Common myeloid progenitor, CD34-positive (primary cell): ENCODE results near the gene PCSK4.
"Not testable (repeated sequence)": the region's sequence is repeated elsewhere in the genome, so short reads cannot be mapped to it uniquely, and the experiment has no call there.

Source experiments
- CTCF ChIA-PET: fragments of 350-600 bp; sonication (Branson Sonifier 250); formaldehyde crosslinking; loops from one replicate; lab custom pipeline; 2021; ENCODE audit warnings: antibody characterized with exemption; lab: Charles Lee
- POLR2A ChIA-PET: fragments of 350-600 bp; sonication (Branson Sonifier 250); formaldehyde crosslinking; loops from one replicate; lab custom pipeline; 2021; ENCODE audit warnings: antibody characterized with exemption; lab: Charles Lee
- DNase-seq, 3 donors: peaks; one replicate each; pipeline versions ENCODE4 v3.0.0 to v3.0.0-alpha.2; 2013
- H3K27ac ChIP-seq, 2 experiments: 1 replicate in 1 of 2; 2 replicates in 1 of 2; pipeline ENCODE4 v1.7.0; 2013; ENCODE audit warnings: inconsistent platforms in 2 of 2, low read length in 2 of 2, mild to moderate bottlenecking in 2 of 2, low read depth in 1 of 2, moderate library complexity in 1 of 2; ENCODE audit not compliant: severe bottlenecking in 2 of 2, insufficient read depth in 1 of 2, poor library complexity in 1 of 2
- H3K27me3 ChIP-seq, 5 experiments: replicated peaks in 2 of 5; 1 replicate in 3 of 5; 2 replicates in 2 of 5; pipeline versions ENCODE4 v1.6.1 to v1.7.0; 2013; ENCODE audit warnings: low read length in 4 of 5, mild to moderate bottlenecking in 2 of 5, moderate library complexity in 2 of 5, inconsistent platforms in 1 of 5; ENCODE audit not compliant: insufficient read depth in 5 of 5, control insufficient read depth in 4 of 5
- H3K36me3 ChIP-seq, 4 experiments: 1 replicate in 2 of 4; 2 replicates in 2 of 4; pipeline versions ENCODE4 v1.6.1 to v1.7.0; 2013; ENCODE audit warnings: low read length in 3 of 4, control low read depth in 1 of 4, mild to moderate bottlenecking in 1 of 4; ENCODE audit not compliant: control insufficient read depth in 4 of 4, insufficient read depth in 4 of 4
- H3K4me1 ChIP-seq, 4 experiments: 1 replicate in 3 of 4; 2 replicates in 1 of 4; pipeline versions ENCODE4 v1.6.1 to v1.7.1; 2013; ENCODE audit warnings: low read length in 3 of 4, mild to moderate bottlenecking in 3 of 4, control low read depth in 1 of 4, inconsistent platforms in 1 of 4, moderate library complexity in 1 of 4; ENCODE audit not compliant: control insufficient read depth in 4 of 4, insufficient read depth in 4 of 4; ENCODE audit errors: control extremely low read depth in 1 of 4
- H3K4me3 ChIP-seq, 7 experiments: 1 replicate in 4 of 7; 2 replicates in 3 of 7; pipeline versions ENCODE4 v1.5.1 to v1.7.0; 2013; ENCODE audit warnings: mild to moderate bottlenecking in 7 of 7, low read length in 6 of 7, moderate library complexity in 6 of 7, inconsistent platforms in 2 of 7, low read depth in 2 of 7, control low read depth in 1 of 7; ENCODE audit not compliant: insufficient read depth in 4 of 7, control insufficient read depth in 1 of 7; ENCODE audit errors: extremely low read depth in 1 of 7
- H3K9me3 ChIP-seq, 5 experiments: 1 replicate in 4 of 5; 2 replicates in 1 of 5; pipeline versions ENCODE4 v1.6.1 to v1.7.1; 2013; ENCODE audit warnings: low read length in 4 of 5, mild to moderate bottlenecking in 2 of 5, inconsistent platforms in 1 of 5, low read depth in 1 of 5, moderate library complexity in 1 of 5; ENCODE audit not compliant: control insufficient read depth in 4 of 5, insufficient read depth in 2 of 5; ENCODE audit errors: control extremely low read depth in 1 of 5
- WGBS: methylation state at CpG from one replicate; pipeline ENCODE4 v1.1.5; 2013; ENCODE audit not compliant: insufficient coverage; 5-methylcytosine and 5-hydroxymethylcytosine counted together

The PCSK4 gene

DNA sequence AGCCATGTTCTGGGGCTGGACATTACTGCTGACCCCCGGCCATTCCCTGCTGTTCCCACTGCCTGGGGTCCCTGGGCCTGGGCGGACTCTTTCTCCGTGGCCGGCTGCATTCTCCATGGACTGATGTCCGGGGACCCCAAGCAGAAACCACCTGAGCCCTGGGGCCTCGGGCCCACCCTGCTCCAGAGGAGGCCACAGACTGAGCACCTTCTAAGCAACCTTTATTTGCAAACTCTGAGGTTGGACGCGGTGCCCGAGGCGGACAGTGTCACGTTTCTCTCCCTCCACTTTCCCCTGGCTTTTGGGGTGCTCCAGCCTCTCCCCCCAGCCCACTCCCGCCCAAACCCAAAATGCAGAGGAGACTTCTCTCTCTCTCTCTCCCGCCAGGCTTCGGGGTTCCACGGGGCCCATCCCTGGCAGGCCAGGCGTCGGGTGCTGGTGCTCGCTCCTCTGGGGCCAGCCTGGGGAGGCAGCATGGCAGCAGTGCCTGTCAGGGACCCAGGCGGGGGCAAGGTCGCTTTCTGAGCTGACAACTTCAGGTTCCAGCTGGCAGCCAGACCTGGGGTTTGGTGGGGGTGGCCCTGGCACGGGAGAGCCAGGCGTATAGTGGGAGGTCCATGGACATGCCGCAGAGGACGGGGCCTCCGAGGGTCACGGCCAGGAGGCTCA lies 8.8 kb downstream of the PCSK4 start:
- Histone ChIP-seq H3K27me3 (no peaks in the 10 kb centered on the region), H3K4me1 (peaks cover 0 to 15% (median 12%) of the 10 kb centered on the region in 4 experiments), H3K36me3 (peaks cover 0 to 6% (median under 1%) of the 10 kb centered on the region in 4 experiments), H3K4me3 (no peak overlapping the region), H3K9me3 (no peaks in the 10 kb centered on the region), H3K27ac (no peak overlapping the region)
- POLR2A ChIA-PET: no interaction called here
- WGBS: 92% methylated on average over 20 of the region's 26 CpGs
- no peak for DNase-seq
- CTCF ChIA-PET: interaction anchor here (1.2 kb wide), 2 partner anchors 10 to 15 kb away, joined by 3 to 4 read pairs; no protein-coding TSS in a partner anchor

DNA sequence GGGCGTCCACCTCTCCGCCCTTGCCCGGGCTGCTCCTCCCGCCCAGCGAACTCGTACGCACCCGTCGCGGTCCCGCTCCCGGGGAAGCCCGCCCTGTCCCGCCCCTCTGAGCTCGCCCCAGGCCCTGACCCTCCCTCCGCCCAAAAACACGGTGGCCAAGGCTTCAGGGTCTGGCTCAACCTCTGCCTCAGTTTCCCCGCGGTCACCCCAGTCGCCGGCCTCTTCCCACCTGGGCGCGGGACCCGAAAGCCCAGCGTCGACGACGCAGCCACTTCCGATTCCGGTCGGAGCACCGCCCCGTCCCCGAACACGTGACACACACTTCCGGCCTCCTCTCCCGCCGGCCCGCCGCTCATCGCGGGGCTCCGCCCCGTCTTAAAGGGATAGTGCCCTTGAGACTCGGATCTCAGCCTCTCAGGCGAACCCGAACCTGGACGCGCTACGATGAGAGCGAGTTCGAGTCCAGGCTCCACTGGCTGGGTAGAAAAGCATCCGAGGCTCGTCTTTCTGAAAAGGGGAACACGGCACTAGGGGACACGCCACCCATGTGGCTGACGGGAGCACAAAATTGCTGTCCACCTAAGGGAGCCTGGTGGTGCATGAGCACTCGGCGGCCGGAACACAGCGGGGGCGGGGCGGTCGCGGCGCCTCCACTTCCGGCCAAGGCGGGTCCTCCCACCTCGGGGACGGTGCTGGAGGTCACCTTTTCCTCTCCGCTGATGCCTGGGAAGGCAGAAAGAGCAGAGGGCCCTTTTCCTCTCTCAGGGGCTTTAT lies 11.0 kb downstream of the PCSK4 start, which contains the start of gene C19orf25:
TSS of gene C19orf25 (minus strand) at position 282 of the 774 bp plus-strand sequence. CDS start 312 bp downstream, outside the sequence.
- ChIA-PET POLR2A (no interaction called here), CTCF (no interaction called here)
- H3K9me3 ChIP-seq: no peaks in the 10 kb centered on the region
- peak; percentile 88 to 93 (median 93) for DNase-seq
- peaks cover 0 to 19% (median 4%) of the 10 kb centered on the region in 4 experiments for H3K36me3 ChIP-seq
- peak within 1 kb of the TSS; percentile 33 to 75 for H3K27ac ChIP-seq
- peaks cover 0 to 6% (median 0%) of the 10 kb centered on the region in 5 experiments for H3K27me3 ChIP-seq
- WGBS: 0% methylated on average over 67 of the region's 71 CpGs
- peaks cover 0 to 15% (median 12%) of the 10 kb centered on the region in 4 experiments for H3K4me1 ChIP-seq
- peak within 1 kb of the TSS; percentile 56 to 86 (median 72) for H3K4me3 ChIP-seq

DNA sequence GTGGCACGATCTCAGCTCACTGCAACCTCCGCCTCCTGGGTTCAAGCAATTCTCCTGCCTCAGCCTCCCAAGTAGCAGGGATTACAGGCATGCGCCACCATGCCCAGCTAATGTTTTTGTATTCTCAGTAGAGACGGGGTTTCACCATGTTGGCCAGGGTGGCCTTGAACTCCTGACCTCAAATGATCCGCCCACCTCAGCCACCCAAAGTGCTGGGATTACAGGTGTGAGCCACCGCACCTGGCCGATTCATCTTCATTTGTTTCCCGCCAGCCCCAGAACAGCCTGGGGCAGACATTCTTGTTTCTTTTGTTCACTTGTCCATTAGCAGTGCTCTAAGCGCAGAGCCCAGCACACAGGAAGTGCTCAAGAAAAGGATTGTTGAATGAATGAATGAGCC lies 13.1 kb downstream of the PCSK4 start:
- H3K9me3 ChIP-seq, H3K27ac ChIP-seq, POLR2A ChIA-PET, H3K4me3 ChIP-seq, DNase-seq: not testable (repeated sequence)
- Histone ChIP-seq H3K36me3 (peaks cover 0 to 22% (median 4%) of the 10 kb centered on the region in 4 experiments), H3K4me1 (peaks cover 0 to 15% (median 12%) of the 10 kb centered on the region in 4 experiments), H3K27me3 (peaks cover 0 to 23% (median 5%) of the 10 kb centered on the region in 5 experiments)
- CTCF ChIA-PET: interaction anchor here (2.9 kb wide), 1 partner anchor 11 kb away, joined by 12 read pairs; no protein-coding TSS in a partner anchor
- WGBS: 97% methylated on average over 8 of the region's 9 CpGs

DNA sequence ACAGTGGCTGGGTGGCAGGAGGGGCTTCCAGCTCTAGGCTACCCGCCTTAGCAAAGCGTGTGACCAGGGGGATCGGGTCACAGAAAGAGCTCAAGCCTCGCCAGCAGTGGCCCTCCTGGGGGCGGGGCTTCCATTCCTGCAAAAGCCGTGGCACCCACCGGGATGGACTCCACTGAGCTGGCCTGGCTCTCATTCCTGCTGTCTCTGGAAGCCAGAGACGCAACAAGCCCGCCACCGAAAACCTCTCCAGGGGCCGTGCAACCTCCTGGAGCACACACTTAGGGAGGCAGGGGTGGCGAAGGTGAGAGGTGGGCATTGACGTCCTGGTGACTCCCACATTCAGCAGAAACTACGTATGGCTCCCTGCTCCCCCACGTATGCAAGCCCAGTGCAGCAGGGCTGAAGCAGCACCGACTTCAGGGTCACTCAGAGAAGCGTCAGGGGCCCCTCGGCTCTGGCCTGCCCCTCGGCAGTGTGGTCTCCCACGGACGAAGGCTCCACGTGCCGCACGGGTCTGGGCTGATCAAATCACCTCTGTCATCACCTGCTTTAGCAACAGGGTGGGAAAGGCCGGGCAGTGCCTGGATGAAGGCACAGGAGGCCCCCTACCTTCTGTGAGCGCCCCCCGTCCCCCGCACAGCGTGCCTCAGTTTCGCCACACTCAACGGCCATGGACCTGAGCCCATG lies 14.3 kb downstream of the PCSK4 start:
- CTCF ChIA-PET: interaction anchor here (1.2 to 2.9 kb wide), 3 partner anchors 10 to 20 kb away, joined by 3 to 12 read pairs (median 3); no protein-coding TSS in a partner anchor
- Histone ChIP-seq H3K27me3 (peaks cover 0 to 35% (median 14%) of the 10 kb centered on the region in 5 experiments), H3K9me3 (no peaks in the 10 kb centered on the region), H3K4me1 (peaks cover 0 to 26% (median 19%) of the 10 kb centered on the region in 4 experiments), H3K27ac (no peak overlapping the region), H3K36me3 (peaks cover 0 to 22% (median 4%) of the 10 kb centered on the region in 4 experiments), H3K4me3 (no peak overlapping the region)
- no peak for DNase-seq
- POLR2A ChIA-PET: no interaction called here
- WGBS: 96% methylated on average over 27 of the region's 31 CpGs

DNA sequence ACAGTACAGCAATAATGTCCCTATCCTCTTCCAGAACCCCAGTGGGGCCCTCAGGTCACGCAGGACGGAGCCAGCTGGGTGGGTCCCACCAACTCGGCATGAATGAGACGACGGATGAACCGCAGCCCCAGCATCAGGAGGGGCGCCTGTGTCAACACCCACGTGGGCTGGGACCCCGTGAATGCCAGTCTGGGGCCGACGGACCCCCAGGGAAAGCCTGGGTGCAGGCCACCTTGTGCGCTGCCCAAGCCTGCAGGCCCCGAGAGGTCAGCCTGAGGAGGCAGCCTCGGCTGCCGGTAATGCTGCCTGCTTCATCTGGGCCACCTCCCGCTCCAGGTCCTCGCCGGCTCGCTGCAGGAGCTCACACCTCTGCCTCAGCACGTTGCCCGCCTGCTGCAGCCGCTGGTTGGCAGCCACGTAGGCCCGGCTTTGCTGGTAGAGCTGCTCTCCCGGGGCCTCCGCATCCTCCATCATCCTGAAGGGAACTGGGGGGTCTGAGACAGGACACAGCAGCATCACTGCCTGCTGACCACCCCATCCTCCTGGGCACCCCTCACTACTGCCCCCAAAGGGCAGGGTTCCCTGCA lies 15.3 kb downstream of the PCSK4 start:
- H3K27ac ChIP-seq: no peak overlapping the region
- peaks cover 0 to 36% (median 29%) of the 10 kb centered on the region in 4 experiments for H3K4me1 ChIP-seq
- H3K27me3 ChIP-seq: peaks cover 0 to 45% (median 17%) of the 10 kb centered on the region in 5 experiments
- POLR2A ChIA-PET: no interaction called here
- CTCF ChIA-PET: interaction anchor here (0.5 to 1.2 kb wide), 2 partner anchors 12 to 351 kb away, joined by 3 read pairs; no protein-coding TSS in a partner anchor
- 97% methylated on average over 21 of the region's 26 CpGs for WGBS
- H3K4me3 ChIP-seq: no peak overlapping the region
- no peak for DNase-seq
- H3K36me3 ChIP-seq: peaks cover 0 to 22% (median 4%) of the 10 kb centered on the region in 4 experiments
- no peaks in the 10 kb centered on the region for H3K9me3 ChIP-seq

DNA sequence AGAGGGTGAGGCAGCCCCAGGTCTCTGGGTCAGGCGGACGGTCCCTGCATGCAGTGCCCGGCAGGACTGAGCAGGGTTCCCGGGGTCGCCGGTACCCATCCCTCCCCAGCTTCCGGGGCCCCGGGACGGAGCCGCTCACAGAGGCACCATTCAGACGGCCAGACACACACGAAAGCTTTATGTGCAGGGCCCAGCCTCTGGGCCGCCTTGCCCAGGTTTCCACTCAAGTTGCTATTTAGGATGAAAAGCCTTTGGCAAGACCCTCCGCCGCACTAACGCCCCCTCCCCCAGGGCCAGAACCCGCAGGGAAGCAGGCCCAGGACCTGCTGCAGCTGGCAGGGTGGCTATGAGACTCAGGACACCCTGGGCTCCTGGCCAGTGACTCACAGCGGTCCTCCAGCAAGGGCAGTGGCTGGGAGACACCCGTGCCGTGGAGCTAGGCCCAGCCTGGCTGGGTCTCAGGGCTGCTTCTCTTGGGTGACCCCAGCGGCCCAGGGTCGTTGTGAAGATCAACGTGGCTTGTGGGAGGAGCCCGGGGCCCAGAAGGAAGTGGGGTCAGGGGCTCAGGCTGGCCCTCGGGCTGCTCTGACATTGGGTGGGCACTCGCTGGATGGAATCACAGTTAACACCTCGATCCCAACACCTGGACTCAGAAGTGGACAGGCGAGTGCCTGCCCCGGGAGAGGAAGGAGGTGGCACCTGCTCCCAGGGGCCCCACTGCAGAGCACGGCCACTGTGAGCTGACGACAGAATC lies 16.0 kb downstream of the PCSK4 start:
- ChIA-PET CTCF (interaction anchor here (2.5 kb wide), 1 partner anchor 17 kb away, joined by 6 read pairs; no protein-coding TSS in a partner anchor), POLR2A (no interaction called here)
- Histone ChIP-seq H3K9me3 (no peaks in the 10 kb centered on the region), H3K4me3 (no peak overlapping the region), H3K27me3 (peaks cover 0 to 52% (median 19%) of the 10 kb centered on the region in 5 experiments), H3K4me1 (peaks cover 0 to 39% (median 30%) of the 10 kb centered on the region in 4 experiments), H3K36me3 (peaks cover 0 to 22% (median 4%) of the 10 kb centered on the region in 4 experiments), H3K27ac (no peak overlapping the region)
- DNase-seq: no peak
- 97% methylated on average over 25 of the region's 31 CpGs for WGBS
